ENCODE results near the gene SLC49A3. TPM values are rescaled to one million over a fixed set of nuclear protein-coding genes. Genes with fewer than 3 reads are reported as not detected.

Gene SLC49A3
- total RNA-seq, 1 experiment from 2014 or later = 5.5 TPM

- DNase-seq (ENCODE audit: low read depth, low spot score) = no peak
- H3K9ac ChIP-seq (ENCODE audit: low read length) = no peak overlapping the region
- ChIA-PET RAD21 (ENCODE audit: low non-redundant PET in 1 of 2, low total read pairs in 2 of 2, uncharacterized antibody in 2 of 2, unreplicated experiment in 2 of 2) (no interaction called here), CTCF (no interaction called here), POLR2A (no interaction called here)
- intact Hi-C loops (cut with micrococcal nuclease) = no loop called here
- no TSS peak for BruUV-seq (replicated peaks)
- H2AFZ ChIP-seq (ENCODE audit: low read depth, low read length, poor library complexity, severe bottlenecking) = no peak overlapping the region
- peaks cover 67% of the 10 kb centered on the region for H3K79me2 ChIP-seq (ENCODE audit: insufficient read depth, low read length)
- ATAC-seq = no peak
- H3K4me3 ChIP-seq (replicated peaks in 1 of 2; ENCODE audit: low read depth in 1 of 2, low read length in 2 of 2) = no peak overlapping the region
- H3K4me2 ChIP-seq (ENCODE audit: low read length) = no peak overlapping the region
- no peaks in the 10 kb centered on the region for H3K9me2 ChIP-seq (ENCODE audit: insufficient read depth)
- no peaks in the 10 kb centered on the region for H3K27me3 ChIP-seq (ENCODE audit: insufficient read depth, low read length)
- H3K27ac ChIP-seq (ENCODE audit: low read depth, low read length) = no peak overlapping the region
- no peaks in the 10 kb centered on the region for H4K20me1 ChIP-seq (ENCODE audit: insufficient read depth)
- H3K9me3 ChIP-seq (ENCODE audit: control insufficient read depth in 1 of 2, insufficient read depth in 1 of 2, low read depth in 1 of 2, low read length in 2 of 2) = no peaks in the 10 kb centered on the region
- peaks cover 2 to 3% of the 10 kb centered on the region in 2 experiments; a peak in 2 of 4 replicates for H3K36me3 ChIP-seq (ENCODE audit: control insufficient read depth in 1 of 2, insufficient read depth in 2 of 2, low read length in 2 of 2)
- TF ChIP-seq ZFX (IDR thresholded peaks at IDR 0.05) = no peak
- TF ChIP-seq RAD21 (IDR thresholded peaks at IDR 0.05; ENCODE audit: low read depth) = no peak
- TF ChIP-seq YY1 (IDR thresholded peaks at IDR 0.05; ENCODE audit: extremely low read depth, insufficient replicate concordance, low read depth, low read length) = no peak
- TF ChIP-seq ZNF274 (IDR thresholded peaks at IDR 0.05; ENCODE audit: low read depth, low read length) = no peak
- TF ChIP-seq SRF (IDR thresholded peaks at IDR 0.05; ENCODE audit: low read depth) = no peak
- no peak for TF ChIP-seq FOSL1 (IDR thresholded peaks at IDR 0.05; ENCODE audit: low read depth)
- no peak for TF ChIP-seq EGR1 (IDR thresholded peaks at IDR 0.05; ENCODE audit: low read depth)
- no peak for TF ChIP-seq POLR2A (IDR thresholded peaks at IDR 0.05; ENCODE audit: borderline replicate concordance, extremely low read depth, insufficient read depth, insufficient read length)
- no peaks in the 10 kb centered on the region for H3K4me1 ChIP-seq (ENCODE audit: control insufficient read depth in 1 of 2, insufficient read depth in 2 of 2, low read length in 2 of 2)
These were observed 33.3 kb upstream of the SLC49A3 start for GRCh38 chr4:722169-722725.

GRCh38 chr4:721261-722168 lies 32.6 kb upstream of the SLC49A3 start:
- intact Hi-C loops (cut with micrococcal nuclease) = no loop called here
- Histone ChIP-seq H3K9me2 (ENCODE audit: insufficient read depth) (no peaks in the 10 kb centered on the region), H3K9me3 (ENCODE audit: control insufficient read depth in 1 of 2, insufficient read depth in 1 of 2, low read depth in 1 of 2, low read length in 2 of 2) (no peaks in the 10 kb centered on the region), H3K4me2 (ENCODE audit: low read length) (no peak overlapping the region), H3K4me3 (replicated peaks in 1 of 2; ENCODE audit: low read depth in 1 of 2, low read length in 2 of 2) (no peak overlapping the region), H3K9ac (ENCODE audit: low read length) (no peak overlapping the region), H3K27me3 (ENCODE audit: insufficient read depth, low read length) (no peaks in the 10 kb centered on the region), H4K20me1 (ENCODE audit: insufficient read depth) (no peaks in the 10 kb centered on the region), H3K79me2 (ENCODE audit: insufficient read depth, low read length) (peaks cover 61% of the 10 kb centered on the region), H3K36me3 (ENCODE audit: control insufficient read depth in 1 of 2, insufficient read depth in 2 of 2, low read length in 2 of 2) (peaks cover 2 to 3% of the 10 kb centered on the region in 2 experiments; a peak in 2 of 4 replicates), H3K27ac (ENCODE audit: low read depth, low read length) (no peak overlapping the region), H3K4me1 (ENCODE audit: control insufficient read depth in 1 of 2, insufficient read depth in 2 of 2, low read length in 2 of 2) (no peaks in the 10 kb centered on the region), H2AFZ (ENCODE audit: low read depth, low read length, poor library complexity, severe bottlenecking) (no peak overlapping the region)
- no TSS peak for BruUV-seq (replicated peaks)
- DNase-seq (ENCODE audit: low read depth, low spot score) = no peak
- POLR2A ChIA-PET = no interaction called here
- CTCF ChIA-PET = no interaction called here
- TF ChIP-seq RAD21 (IDR thresholded peaks at IDR 0.05; ENCODE audit: low read depth) (no peak), ATF3 (IDR thresholded peaks at IDR 0.05) (no peak), SP1 (IDR thresholded peaks at IDR 0.05; ENCODE audit: low read depth) (no peak), ZBTB33 (IDR thresholded peaks at IDR 0.05; ENCODE audit: extremely low read depth, insufficient replicate concordance, low read length) (no peak), SRF (IDR thresholded peaks at IDR 0.05; ENCODE audit: low read depth) (no peak), ZFX (IDR thresholded peaks at IDR 0.05) (no peak), ELF1 (IDR thresholded peaks at IDR 0.05; ENCODE audit: borderline replicate concordance, low read depth) (no peak)
- no peak for ATAC-seq
- RAD21 ChIA-PET (ENCODE audit: low non-redundant PET in 1 of 2, low total read pairs in 2 of 2, uncharacterized antibody in 2 of 2, unreplicated experiment in 2 of 2) = no interaction called here

Measured in HCT116 (cell line).